ENCODE results near the gene DCC.

The DCC gene

GRCh38 chr18:53152476-53152875 is 812.5 kb downstream of the DCC start:
- in situ Hi-C loops (cut with MboI; ENCODE audit: low sequenced_read_pairs) = no loop called here

- in situ Hi-C loops (cut with MboI; ENCODE audit: low sequenced_read_pairs) = no loop called here
Measured at GRCh38 chr18:53153281-53153680, 813.3 kb downstream of the DCC start.

GRCh38 chr18:53153800-53154199 is 813.8 kb downstream of the DCC start:
- in situ Hi-C loops (cut with MboI; ENCODE audit: low sequenced_read_pairs) = no loop called here

- in situ Hi-C loops (cut with MboI; ENCODE audit: low sequenced_read_pairs) = no loop called here
Measured at GRCh38 chr18:53165770-53166169, 825.8 kb downstream of the DCC start.

GRCh38 chr18:53169346-53169745 is 829.3 kb downstream of the DCC start:
- in situ Hi-C loops (cut with MboI; ENCODE audit: low sequenced_read_pairs) = no loop called here

GRCh38 chr18:53191634-53192033 is 851.6 kb downstream of the DCC start:
- in situ Hi-C loops (cut with MboI; ENCODE audit: low sequenced_read_pairs) = no loop called here

- in situ Hi-C loops (cut with MboI; ENCODE audit: low sequenced_read_pairs) = no loop called here
Measured at GRCh38 chr18:53193870-53194269, 853.9 kb downstream of the DCC start.

- in situ Hi-C loops (cut with MboI; ENCODE audit: low sequenced_read_pairs) = no loop called here
Measured at GRCh38 chr18:53219853-53220252, 879.9 kb downstream of the DCC start.

- in situ Hi-C loops (cut with MboI; ENCODE audit: low sequenced_read_pairs) = no loop called here
Measured at GRCh38 chr18:53224128-53224778, 884.3 kb downstream of the DCC start.

GRCh38 chr18:53225567-53226325 is 885.7 kb downstream of the DCC start:
- in situ Hi-C loops (cut with MboI; ENCODE audit: low sequenced_read_pairs) = no loop called here

GRCh38 chr18:53234610-53235009 is 894.6 kb downstream of the DCC start:
- in situ Hi-C loops (cut with MboI; ENCODE audit: low sequenced_read_pairs) = no loop called here

GRCh38 chr18:53241161-53241560 is 901.2 kb downstream of the DCC start:
- in situ Hi-C loops (cut with MboI; ENCODE audit: low sequenced_read_pairs) = no loop called here

- in situ Hi-C loops (cut with MboI; ENCODE audit: low sequenced_read_pairs) = no loop called here
Measured at GRCh38 chr18:53253789-53254188, 913.8 kb downstream of the DCC start.

- in situ Hi-C loops (cut with MboI; ENCODE audit: low sequenced_read_pairs) = no loop called here
Measured at GRCh38 chr18:53254265-53254664, 914.3 kb downstream of the DCC start.

GRCh38 chr18:53261241-53261640 is 921.2 kb downstream of the DCC start:
- in situ Hi-C loops (cut with MboI; ENCODE audit: low sequenced_read_pairs) = no loop called here

- in situ Hi-C loops (cut with MboI; ENCODE audit: low sequenced_read_pairs) = no loop called here
Measured at GRCh38 chr18:53266850-53267249, 926.9 kb downstream of the DCC start.

GRCh38 chr18:53268455-53268854 is 928.5 kb downstream of the DCC start:
- in situ Hi-C loops (cut with MboI; ENCODE audit: low sequenced_read_pairs) = no loop called here

- in situ Hi-C loops (cut with MboI; ENCODE audit: low sequenced_read_pairs) = no loop called here
Measured at GRCh38 chr18:53281406-53281805, 941.4 kb downstream of the DCC start.

- in situ Hi-C loops (cut with MboI; ENCODE audit: low sequenced_read_pairs) = no loop called here
Measured at GRCh38 chr18:53283708-53284107, 943.7 kb downstream of the DCC start.

GRCh38 chr18:53305461-53305860 is 965.5 kb downstream of the DCC start:
- in situ Hi-C loops (cut with MboI; ENCODE audit: low sequenced_read_pairs) = no loop called here

GRCh38 chr18:53319628-53320027 is 979.6 kb downstream of the DCC start:
- in situ Hi-C loops (cut with MboI; ENCODE audit: low sequenced_read_pairs) = no loop called here

GRCh38 chr18:53322163-53322562 is 982.2 kb downstream of the DCC start:
- in situ Hi-C loops (cut with MboI; ENCODE audit: low sequenced_read_pairs) = no loop called here

- in situ Hi-C loops (cut with MboI; ENCODE audit: low sequenced_read_pairs) = no loop called here
Measured at GRCh38 chr18:53324353-53324752, 984.4 kb downstream of the DCC start.
